Activated CD8-positive, alpha-beta memory T cell treated with anti-CD3 and anti-CD28 coated beads, Interleukin-2, amount 50 U/mL, for 24 hours (primary cell): ENCODE data around the gene TAF4.
"Not testable (repeated sequence)": the region's sequence is repeated elsewhere in the genome, so short reads cannot be mapped to it uniquely, and the experiment has no call there.

Source experiments
- DNase-seq: peaks from one replicate; pipeline ENCODE4 v3.0.0-alpha.2; 2020; ENCODE audit errors: extremely low read depth

The TAF4 gene

GRCh38 chr20:61948056-61948455, 117.6 kb downstream of the TAF4 start:
- DNase-seq, result not testable (repeated sequence)

- DNase-seq, result not testable (repeated sequence)
Measured at GRCh38 chr20:61945495-61945894, 120.2 kb downstream of the TAF4 start.

DNA sequence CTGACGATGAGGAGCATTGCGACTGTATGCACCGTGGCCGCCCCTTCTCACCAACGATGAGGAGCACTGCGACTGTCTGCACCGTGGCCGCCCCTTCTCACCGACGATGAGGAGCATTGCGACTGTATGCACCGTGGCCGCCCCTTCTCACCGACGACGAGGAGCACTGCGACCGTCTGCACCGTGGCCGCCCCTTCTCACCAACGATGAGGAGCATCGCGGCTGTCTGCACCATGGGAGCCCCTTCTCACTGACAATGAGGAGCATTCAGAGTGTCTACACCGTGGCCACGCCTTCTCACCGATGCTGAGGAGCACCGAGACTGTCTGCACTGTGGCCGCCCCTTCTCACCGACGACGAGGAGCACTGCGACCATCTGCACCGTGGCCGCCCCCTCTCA, 120.7 kb downstream of the TAF4 start:
- DNase-seq, result not testable (repeated sequence)

- no peak for DNase-seq
Measured at GRCh38 chr20:61942526-61942925, 123.2 kb downstream of the TAF4 start.

GRCh38 chr20:61941721-61942405, 123.8 kb downstream of the TAF4 start:
- DNase-seq, result no peak

DNA sequence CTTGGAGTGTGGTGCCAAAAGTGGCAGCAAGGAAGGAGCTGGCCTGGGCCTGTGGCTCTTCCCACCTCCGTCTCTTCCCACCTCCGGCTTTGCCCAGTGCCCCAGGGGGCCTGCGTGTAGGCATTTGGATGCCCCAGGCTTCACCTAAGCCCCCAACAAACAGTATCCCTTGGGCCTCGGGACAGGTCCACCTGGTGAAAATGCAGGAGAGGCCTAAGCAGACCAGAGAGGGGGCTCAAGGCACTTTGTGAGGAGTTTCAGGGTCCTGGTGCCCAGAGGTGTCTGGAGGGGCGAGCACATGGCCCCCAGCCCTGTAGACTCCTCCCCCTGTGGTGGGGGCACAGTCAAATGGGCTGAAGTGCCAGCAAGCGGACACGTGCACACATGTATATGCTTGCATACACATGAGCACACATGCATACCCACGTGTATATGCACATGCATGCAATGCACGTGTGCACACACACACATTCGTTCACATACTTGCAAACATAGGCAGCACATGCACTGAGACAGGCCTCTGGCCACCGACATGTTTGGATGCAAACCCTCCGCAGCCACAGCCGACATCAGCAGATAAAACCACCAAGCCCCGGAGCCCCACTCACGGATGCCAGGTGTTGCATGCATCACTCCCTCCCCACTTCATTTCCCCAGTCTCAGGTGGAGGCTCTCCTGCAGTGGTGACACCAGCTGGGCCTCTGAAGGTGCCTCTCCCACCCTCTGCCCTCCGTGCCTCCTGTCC, 124.5 kb downstream of the TAF4 start:
- DNase-seq, result no peak

DNA sequence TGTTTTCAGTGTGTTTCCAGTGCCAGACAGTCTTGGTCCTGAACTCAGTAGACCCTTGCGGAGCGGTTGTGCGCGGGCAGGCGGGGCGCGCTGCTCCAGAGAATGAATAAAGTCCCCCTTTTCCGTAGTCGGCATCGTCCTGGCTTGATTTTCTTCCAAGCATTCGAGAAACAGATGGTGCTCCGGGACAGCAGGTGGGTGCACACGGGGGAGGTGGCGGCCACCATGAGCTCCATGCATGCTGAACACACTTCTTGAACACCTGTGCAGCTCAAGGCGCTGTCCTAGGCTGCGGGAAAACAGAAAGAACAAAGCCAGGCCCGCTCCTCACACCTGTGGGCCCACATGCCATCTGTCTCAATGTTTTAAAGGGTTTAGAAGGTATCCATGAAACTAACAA, 125.2 kb downstream of the TAF4 start:
- DNase-seq, result no peak

DNA sequence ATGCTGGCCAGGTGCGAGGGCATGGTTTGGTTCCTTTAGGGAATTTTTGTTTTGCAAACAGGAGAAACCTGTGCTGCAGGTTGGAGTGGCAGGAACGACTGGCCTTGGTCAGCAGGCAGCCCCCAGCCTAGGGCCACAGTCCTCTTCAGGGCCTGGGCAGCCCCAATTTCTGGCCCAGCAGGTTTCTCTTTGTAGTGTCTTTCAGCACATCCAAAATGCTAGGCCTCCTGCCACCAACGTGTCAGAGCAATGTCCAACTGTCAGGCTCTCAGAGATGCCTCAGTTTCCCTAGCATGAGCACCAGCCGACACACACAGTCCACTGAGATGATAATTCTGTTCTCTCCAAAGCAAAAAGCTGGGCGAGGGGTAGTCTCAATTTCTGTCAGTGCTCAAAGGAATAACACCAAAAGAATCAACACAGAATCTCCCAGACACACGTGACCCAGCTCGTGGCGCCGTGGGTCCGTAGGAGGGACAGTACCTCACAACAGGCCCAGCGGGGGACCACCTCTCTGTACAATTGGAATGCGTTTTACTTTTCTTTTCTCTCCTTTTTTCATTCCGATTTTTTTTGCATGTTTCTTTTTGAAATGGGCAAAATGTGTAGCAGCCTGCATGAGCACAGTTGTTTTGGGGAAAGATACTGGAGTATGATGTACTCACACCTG, 125.9 kb downstream of the TAF4 start:
- no peak for DNase-seq

DNA sequence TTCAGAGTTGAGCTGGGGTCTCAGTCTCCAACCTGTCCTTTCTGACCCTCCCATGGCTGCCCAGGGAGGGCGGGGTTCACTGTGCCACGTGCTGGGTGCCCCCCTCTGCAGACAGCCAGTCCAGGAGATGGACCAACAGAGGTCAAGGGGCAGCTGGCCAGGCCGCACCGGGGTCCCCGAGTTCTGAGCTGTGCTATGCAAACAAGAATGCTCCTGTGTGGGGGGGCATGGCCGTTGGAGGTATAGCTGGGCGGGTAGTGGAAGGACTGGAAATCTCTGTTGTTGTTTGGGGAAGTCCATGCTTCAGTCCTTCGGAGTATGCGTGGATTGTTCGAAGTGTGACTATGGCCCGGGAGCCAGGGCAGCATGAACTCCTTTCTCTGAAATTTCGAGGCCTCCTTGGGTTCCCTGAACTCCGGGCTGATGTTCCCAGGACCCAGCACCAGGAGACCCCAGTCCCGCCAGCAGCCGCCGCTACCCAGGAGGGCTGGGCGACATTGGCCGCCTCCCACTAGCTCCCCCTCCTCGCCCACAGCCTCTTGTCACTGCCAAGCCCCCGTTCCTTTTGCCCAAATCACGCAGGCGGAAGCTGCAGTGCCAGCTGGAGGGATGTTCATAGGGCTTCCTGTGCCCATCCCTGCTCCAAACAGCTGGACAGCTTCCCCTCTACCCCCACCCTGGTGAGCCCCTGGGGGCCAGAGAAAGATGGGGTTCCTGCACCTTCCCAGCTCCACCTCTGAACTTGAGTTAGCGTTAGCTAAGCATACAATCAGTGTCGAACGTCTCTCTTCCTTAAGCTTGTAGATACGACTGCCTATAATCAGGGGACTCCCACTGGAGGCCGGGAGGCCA, 126.6 kb downstream of the TAF4 start:
- DNase-seq, result no peak

GRCh38 chr20:61937963-61938838, 127.5 kb downstream of the TAF4 start:
- DNase-seq, result no peak

GRCh38 chr20:61937146-61937962, 128.3 kb downstream of the TAF4 start:
- no peak for DNase-seq

GRCh38 chr20:61936701-61937131, 129.0 kb downstream of the TAF4 start:
- DNase-seq, result no peak

GRCh38 chr20:61935926-61936700, 129.6 kb downstream of the TAF4 start:
- DNase-seq, result no peak

- no peak for DNase-seq
Measured at GRCh38 chr20:61934716-61935530, 130.8 kb downstream of the TAF4 start.

DNA sequence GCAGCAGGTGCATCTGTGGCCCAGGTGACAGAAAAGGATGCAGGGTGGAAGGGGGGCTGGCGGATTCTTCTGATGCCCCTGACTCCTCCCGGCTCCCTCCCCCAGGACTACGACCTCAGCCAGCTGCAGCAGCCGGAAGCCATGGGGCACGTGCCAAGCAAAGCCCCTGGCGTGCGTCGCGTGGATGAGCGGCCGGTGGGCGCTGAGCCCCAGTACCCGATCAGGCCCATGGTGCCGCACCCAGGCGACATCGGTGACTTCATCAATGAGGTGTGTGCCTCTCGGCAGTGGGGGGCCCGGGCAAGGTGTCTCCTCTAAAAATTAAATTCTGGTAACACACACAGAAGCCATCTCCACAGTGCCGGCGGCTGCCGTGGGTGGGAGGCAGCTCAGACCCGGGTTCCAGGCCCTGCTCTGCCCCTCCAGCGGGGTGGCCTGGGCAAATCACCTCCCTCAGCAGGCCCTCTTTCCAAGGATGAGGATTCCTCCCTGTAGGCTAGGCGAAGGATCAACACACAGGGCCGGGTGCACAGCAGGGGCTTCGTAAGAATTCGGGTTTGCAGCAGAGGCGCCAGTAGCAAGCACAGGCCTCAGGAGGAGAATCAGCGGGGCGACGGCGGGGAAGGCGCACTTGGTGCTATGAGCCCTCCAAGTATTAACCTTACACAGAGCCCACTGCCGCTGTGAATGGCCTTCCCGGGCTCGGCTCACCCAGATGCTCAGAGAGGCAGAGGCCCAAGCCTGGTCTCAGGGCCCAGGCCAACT, 131.5 kb downstream of the TAF4 start:
- DNase-seq, result no peak

DNA sequence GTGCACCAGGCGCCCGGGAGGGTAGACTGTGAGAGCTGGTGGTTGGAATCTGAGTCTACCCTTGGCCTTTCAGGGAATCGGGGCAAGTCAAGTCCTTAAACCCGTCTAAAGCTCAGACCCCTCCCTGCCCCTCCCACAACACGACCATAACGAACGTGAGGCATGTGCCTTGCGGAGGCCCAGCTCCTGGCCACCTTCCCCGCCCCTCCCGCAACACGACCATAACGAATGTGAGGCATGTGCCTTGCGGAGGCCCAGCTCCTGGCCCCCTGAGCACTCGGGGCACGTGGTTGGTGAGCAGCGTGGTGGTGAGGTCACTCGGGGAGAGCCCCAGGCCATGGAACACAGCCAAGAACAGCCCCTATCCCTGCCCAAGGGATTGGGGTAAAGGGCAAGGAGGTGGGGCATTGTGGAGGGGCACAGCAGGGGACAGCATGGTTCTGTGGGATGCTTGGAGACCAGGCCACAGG, 132.2 kb downstream of the TAF4 start:
- DNase-seq, result no peak

GRCh38 chr20:61932711-61933480, 132.8 kb downstream of the TAF4 start:
- no peak for DNase-seq
